GM21529 (cell line): ENCODE data around the gene MEI1.

Experiments used
- ATAC-seq: cut with Tn5 transposase; IDR thresholded peaks from one replicate; pipeline ENCODE4 v1.9.1; 2021; ENCODE audit not compliant: unreplicated experiment

The MEI1 gene

DNA sequence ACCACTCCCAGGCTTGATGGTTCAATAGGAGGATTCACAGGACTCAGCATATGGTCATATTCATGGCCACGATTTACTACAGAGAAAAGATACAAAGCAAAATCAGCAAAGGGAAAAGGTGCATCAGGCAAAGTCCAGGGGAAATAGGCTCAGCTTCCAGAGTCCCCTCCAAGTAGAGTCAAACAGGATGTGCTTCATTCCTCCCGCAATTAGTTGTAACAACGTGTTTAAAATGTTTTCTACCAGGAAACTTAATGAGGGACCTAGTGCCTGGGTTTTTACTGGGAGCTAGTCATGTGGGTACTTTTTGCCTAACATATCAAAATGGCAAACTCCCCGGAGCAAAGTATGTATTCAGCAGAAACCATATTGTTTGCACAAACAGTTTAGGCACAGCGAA is 118.7 kb downstream of the MEI1 start:
- ATAC-seq: no peak

- ATAC-seq: no peak
Observed at GRCh38 chr22:41818596-41818995, 119.3 kb downstream of the MEI1 start.

DNA sequence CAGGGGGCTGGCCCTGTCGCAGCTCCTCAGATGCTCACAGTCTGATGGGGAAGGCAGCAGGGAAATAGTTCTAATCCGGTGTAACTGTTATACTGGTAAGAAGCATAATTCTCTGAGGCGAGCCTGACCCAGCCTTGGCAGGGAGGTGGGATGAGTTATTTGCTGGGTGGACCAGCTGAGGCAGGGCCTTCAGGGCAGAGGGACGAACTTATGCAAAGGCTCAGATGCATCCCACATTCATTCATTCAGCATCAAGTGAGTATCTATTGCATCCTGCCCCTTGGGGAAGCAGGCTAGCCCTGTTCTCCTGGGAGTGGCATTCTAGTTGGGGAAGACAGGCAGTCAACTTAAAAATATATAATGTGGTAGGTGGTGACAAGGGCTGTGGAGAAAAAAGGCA is 120.0 kb downstream of the MEI1 start:
- ATAC-seq: no peak

DNA sequence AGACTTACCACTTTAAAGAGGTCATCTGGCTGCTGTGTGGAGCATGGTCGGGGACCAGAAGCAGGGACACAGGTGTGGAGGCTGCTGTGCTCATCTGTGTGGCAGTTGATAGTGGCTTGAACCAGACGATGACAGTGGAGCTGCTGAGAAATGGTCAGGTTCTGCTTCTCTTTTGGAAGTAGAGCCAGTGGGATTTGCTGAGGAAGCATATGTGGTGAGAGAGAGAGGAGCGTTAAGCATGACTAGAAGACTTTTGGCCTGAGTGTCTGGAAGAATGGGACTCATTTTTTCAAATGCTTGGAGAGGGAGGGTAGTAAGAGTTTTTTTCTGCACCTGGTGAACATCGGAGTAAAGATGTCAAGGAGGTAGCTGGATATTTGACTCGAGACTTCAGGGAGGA is 121.1 kb downstream of the MEI1 start:
- ATAC-seq: no peak

DNA sequence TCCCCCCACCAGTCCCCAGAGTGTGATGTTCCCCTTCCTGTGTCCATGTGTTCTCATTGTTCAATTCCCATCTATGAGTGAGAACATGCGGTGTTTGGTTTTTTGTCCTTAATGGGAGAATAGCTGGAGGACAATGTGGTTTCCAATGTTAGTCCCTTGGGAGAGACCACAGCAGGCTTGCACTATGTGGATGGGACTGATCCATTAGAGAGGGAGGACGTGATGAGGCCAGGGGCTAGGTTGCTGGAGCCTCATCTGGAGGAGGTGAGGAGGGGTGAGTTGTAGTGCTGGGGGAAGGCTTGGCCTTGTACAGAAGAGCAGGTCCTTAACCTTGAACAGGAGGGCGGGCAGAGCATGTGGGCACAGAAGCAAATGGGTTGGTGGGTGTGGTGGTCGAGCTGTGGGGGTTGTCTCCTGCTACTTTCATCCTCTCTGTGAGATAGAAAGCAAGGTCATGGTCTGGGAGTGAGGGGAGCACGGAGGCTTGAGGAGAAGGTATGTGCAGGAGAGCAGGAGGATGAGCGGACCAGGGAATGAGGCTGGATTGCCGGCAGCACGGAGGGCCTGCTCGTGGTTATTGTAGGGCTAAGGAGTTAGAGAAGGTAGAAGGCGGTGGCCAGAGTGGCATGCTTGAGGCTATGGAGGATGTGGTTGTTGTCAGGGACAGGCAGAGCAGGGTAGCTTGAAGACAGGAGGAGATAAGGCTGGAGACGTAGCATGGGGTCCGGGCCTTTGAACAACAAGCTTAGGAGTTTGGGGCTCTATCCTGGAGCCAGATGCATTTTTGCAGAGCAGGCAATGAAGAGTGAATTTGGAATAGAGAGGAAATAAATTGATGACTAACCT is 122.4 kb downstream of the MEI1 start:
- no peak for ATAC-seq

- ATAC-seq: no peak
Observed at GRCh38 chr22:41822317-41823057, 123.2 kb downstream of the MEI1 start.

DNA sequence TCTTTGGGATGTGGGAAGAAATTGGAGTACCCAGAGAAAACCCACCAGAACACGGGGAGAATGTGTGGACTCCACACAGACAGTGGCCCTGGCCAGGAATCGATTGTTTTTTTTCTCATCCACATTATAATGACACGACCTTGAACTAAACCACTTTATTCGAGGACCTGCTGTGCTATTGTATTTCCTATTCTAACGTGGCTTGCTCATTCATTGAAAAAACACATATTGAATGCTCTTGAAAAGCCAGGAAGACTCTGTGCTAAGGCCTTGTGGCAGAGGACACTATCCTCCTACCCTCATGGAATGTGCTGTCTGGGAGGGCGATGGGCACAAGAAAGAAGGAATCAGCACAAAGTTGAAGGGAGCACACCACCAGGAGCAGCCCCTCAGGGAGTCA is 124.5 kb downstream of the MEI1 start:
- no peak for ATAC-seq

GRCh38 chr22:41825376-41825775 is 126.1 kb downstream of the MEI1 start:
- no peak for ATAC-seq

- ATAC-seq: no peak
Observed at GRCh38 chr22:41826021-41826420, 126.7 kb downstream of the MEI1 start.

DNA sequence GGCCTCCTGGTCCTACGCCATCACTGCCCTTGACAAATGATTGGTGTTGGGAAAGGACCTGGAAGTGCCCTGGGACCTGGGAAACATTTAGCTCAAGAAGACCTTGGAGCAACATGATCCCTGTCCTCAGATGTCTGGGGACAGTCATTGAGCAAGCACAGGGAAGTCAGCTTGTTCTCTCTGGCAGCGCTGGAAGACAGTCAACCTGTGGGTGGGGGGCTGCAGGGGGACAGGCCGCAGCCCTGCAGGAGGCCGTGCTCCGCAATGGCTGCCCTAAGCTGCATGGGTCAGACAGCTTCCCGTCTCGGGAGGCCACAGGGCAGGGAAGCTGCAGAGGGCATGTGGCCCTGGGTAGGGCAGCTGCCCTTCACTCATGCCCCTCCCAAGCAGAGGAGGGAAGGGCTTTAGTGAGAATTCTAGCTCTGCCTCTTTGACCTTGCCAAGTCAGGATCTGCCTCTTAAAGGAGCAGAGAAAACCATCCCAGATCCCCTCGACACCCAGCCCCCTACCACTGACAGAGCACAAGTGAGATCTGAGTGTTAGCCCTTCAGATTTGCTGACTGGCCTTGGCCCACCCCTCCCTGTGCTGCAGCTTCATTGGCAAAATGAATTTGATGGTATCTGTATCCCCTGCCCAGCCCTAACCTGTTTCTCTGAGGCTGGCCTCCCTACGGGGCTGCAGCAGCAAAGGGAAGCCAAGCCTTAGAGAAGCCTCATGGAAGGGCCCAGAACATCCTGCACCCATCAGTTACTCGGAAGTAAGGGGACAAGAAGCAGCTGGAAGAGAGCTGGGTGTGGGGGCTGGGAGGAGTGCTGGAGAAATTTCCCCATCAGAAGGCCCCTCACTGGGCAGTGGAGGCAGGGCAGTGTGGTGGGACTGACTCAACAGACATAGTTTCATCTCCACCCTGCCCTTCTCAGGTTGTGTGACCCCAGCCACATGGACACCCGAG is 127.4 kb downstream of the MEI1 start:
- ATAC-seq: no peak

DNA sequence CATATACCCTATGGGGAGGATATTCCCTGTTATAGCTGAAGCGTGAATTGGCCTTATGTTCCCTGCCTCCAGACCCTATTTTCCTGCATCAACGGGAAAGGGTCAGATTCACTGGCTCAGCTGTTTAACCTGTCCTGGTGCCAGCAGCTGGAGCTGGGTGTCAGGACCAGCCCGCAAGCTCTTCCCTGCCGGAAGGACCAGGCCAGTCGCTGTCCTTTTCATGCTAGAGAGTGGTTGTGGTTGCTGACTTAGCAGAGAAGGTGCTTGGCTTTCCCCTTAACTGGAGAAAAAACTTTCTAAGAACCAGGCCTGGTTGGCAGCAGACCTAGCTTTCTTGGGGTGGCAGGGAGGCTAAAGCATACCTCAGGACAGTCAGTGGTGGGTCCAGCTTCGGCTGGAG is 128.4 kb downstream of the MEI1 start:
- no peak for ATAC-seq

DNA sequence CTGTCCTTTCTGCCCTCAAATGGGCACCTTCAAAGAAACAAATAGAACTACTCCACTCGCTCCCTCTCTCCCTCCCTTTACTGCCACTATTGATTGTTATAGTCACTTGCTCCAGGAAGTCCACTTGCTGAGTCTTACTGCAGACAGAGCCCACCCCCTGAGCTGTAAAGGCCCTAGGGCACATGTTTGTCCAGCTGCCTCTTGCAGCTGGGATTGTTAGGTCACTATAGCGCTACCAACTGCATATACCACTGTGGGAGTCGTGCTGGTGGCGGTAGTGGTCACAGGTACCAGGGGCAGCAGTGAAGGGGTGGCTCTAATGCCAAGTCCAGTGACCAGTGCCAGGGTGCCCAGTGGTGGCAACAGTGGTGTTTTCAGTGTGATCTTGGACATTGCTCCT is 129.2 kb downstream of the MEI1 start:
- no peak for ATAC-seq

DNA sequence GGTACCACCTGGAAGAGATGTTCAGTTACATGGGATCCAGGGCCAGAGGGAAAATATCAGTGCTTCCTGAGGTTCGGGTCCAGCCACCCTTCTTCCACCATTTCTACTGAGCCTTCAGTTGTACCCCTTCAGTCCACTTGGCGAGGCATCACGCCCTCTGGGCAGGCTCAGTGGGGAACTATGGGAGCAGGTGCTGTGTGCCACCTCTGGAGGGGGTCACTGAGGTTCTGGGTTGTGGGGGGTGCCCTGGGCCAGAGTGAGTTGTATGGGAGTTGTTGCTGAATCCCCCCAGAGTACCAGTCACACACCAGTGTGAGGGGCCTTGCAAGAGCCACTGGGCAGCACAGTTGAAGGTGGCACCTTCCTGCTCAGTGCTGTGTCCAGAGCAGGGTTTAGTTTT is 130.9 kb downstream of the MEI1 start:
- ATAC-seq: no peak

- no peak for ATAC-seq
Observed at GRCh38 chr22:41831383-41831782, 132.1 kb downstream of the MEI1 start.

DNA sequence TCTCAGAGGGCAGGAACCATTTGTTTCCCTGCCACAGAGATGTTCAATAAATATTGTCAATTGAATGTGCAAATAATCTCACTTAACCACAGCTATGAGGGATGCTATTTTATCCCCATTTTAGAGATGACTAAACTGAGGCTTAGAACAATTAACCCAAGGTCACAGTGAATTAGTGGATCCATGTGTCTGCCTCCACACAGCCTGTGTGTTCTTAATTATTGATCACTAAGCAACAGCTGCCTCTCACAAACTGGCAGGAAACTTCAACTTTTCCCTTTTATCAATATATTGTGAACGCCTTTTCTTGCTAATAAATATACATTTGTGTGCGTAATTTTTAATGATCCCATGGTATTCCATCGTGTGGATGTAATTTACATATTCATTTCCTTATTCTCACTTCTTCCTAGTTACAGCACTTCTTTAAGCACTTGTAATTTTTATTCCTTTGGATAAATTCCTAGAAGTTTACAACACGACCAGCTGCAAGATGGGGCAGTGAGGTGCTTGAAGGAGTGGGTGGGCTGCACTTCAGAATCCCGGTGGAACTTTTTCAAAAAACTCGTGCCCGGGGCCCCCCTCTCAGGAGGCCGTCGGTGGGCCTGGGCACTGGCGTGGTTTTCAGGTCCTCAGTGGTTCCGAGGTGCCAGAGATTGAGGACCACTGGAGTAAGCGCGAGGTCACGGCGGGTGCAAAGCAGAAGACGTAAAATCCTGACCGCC is 132.7 kb downstream of the MEI1 start:
- no peak for ATAC-seq

DNA sequence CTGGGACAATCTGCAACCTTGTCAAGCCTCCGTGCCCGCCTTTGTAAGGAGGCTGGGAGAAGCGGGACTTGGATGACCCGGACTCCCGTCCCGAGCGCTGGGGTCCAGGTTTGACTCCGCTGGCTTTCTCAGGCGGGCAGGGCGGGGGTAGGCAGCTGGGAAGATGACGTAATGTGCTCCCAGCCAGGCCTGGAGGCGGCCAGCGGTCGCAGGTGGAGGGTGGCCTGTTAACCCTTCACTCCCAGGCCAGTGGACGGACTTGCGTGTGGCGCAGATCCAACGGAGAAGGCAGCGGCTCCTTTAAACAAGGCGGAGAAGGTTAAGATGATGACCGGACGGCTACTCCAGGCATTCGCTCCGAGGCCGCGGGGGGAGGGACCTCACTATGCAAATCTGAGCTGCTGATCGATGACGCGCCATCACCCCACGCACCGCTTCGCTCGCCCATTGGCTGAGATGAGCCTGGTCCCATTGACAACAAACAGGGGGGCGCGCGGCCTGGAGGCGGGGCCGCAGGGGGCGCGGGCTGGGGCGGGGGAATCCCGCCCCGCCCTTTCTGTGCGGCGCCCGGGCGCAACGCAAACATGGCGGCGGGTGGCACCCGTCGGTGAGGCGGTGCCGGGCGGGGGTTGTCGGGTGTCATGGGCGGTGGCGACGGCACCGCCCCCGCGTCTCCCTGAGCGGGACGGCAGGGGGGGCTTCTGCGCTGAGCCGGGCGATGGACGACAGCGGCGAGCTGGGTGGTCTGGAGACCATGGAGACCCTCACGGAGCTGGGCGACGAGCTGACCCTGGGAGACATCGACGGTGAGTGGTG is 133.5 kb downstream of the MEI1 start, which contains the start of gene SREBF2:
TSS of gene SREBF2 (plus strand) at position 553 of the 816 bp plus-strand sequence. CDS start at position 719, 166 bp downstream.
- peak; percentile 80 for ATAC-seq

GRCh38 chr22:41833369-41834004 is 134.2 kb downstream of the MEI1 start:
- ATAC-seq: peak; percentile 14

- ATAC-seq: no peak
Observed at GRCh38 chr22:41834005-41834944, 135.0 kb downstream of the MEI1 start.
